ENCODE measurements around the gene ANKRD35. TPM values are rescaled to one million over a fixed set of nuclear protein-coding genes. Genes with fewer than 3 reads are reported as not detected.

The ANKRD35 gene
- total and polyA plus RNA-seq, 10 of the 15 experiments (the other 5 are each of a cell fraction or from before 2014, with no cell fraction given): 0.01 to 0.08 TPM; not detected in 8

- TF ChIP-seq, protein P1, sequence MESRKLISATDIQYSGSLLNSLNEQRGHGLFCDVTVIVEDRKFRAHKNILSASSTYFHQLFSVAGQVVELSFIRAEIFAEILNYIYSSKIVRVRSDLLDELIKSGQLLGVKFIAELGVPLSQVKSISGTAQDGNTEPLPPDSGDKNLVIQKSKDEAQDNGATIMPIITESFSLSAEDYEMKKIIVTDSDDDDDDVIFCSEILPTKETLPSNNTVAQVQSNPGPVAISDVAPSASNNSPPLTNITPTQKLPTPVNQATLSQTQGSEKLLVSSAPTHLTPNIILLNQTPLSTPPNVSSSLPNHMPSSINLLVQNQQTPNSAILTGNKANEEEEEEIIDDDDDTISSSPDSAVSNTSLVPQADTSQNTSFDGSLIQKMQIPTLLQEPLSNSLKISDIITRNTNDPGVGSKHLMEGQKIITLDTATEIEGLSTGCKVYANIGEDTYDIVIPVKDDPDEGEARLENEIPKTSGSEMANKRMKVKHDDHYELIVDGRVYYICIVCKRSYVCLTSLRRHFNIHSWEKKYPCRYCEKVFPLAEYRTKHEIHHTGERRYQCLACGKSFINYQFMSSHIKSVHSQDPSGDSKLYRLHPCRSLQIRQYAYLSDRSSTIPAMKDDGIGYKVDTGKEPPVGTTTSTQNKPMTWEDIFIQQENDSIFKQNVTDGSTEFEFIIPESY (IDR thresholded peaks at IDR 0.05): no peak
- TF ChIP-seq BMI1 (IDR thresholded peaks at IDR 0.05; ENCODE audit: borderline replicate concordance) (no peak), DPF2 (IDR thresholded peaks at IDR 0.05) (peak; percentile 33; the same call in 1 of the 2 replicates), ZNF217 (IDR thresholded peaks at IDR 0.05) (no peak), STAT1 (conservative IDR thresholded peaks at IDR 0.05) (no peak), NR2C1 (IDR thresholded peaks at IDR 0.05) (peak; percentile 31; the same call in 1 of the 2 replicates), KAT2A (conservative IDR thresholded peaks at IDR 0.05; ENCODE audit: control insufficient read depth, low read depth, low read length) (no peak), HDAC2 (IDR thresholded peaks at IDR 0.05) (no peak), ZBTB40 (IDR thresholded peaks at IDR 0.05; ENCODE audit: borderline replicate concordance) (no peak; the same call in 1 of the 2 replicates), NFXL1 (IDR thresholded peaks at IDR 0.05; ENCODE audit: borderline replicate concordance) (no peak), ZNF274 (IDR thresholded peaks at IDR 0.05; ENCODE audit: insufficient read depth, insufficient read length) (no peak), KLF5 (IDR thresholded peaks at IDR 0.05; ENCODE audit: partially characterized antibody) (no peak), EZH2 (IDR thresholded peaks at IDR 0.05; ENCODE audit: borderline replicate concordance, control insufficient read depth, low read depth, low read length) (no peak), FOXK2 (IDR thresholded peaks at IDR 0.05) (no peak), SREBF2 (IDR thresholded peaks at IDR 0.05; ENCODE audit: low read length) (no peak), HDAC6 (IDR thresholded peaks at IDR 0.05; ENCODE audit: unreplicated experiment) (no peak), ZNF207 (IDR thresholded peaks at IDR 0.05; ENCODE audit: borderline replicate concordance) (no peak)
- TF ChIP-seq, protein P2, sequence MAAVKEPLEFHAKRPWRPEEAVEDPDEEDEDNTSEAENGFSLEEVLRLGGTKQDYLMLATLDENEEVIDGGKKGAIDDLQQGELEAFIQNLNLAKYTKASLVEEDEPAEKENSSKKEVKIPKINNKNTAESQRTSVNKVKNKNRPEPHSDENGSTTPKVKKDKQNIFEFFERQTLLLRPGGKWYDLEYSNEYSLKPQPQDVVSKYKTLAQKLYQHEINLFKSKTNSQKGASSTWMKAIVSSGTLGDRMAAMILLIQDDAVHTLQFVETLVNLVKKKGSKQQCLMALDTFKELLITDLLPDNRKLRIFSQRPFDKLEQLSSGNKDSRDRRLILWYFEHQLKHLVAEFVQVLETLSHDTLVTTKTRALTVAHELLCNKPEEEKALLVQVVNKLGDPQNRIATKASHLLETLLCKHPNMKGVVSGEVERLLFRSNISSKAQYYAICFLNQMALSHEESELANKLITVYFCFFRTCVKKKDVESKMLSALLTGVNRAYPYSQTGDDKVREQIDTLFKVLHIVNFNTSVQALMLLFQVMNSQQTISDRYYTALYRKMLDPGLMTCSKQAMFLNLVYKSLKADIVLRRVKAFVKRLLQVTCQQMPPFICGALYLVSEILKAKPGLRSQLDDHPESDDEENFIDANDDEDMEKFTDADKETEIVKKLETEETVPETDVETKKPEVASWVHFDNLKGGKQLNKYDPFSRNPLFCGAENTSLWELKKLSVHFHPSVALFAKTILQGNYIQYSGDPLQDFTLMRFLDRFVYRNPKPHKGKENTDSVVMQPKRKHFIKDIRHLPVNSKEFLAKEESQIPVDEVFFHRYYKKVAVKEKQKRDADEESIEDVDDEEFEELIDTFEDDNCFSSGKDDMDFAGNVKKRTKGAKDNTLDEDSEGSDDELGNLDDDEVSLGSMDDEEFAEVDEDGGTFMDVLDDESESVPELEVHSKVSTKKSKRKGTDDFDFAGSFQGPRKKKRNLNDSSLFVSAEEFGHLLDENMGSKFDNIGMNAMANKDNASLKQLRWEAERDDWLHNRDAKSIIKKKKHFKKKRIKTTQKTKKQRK (IDR thresholded peaks at IDR 0.05; ENCODE audit: low read depth, low read length): no peak
- TF ChIP-seq, protein P3, sequence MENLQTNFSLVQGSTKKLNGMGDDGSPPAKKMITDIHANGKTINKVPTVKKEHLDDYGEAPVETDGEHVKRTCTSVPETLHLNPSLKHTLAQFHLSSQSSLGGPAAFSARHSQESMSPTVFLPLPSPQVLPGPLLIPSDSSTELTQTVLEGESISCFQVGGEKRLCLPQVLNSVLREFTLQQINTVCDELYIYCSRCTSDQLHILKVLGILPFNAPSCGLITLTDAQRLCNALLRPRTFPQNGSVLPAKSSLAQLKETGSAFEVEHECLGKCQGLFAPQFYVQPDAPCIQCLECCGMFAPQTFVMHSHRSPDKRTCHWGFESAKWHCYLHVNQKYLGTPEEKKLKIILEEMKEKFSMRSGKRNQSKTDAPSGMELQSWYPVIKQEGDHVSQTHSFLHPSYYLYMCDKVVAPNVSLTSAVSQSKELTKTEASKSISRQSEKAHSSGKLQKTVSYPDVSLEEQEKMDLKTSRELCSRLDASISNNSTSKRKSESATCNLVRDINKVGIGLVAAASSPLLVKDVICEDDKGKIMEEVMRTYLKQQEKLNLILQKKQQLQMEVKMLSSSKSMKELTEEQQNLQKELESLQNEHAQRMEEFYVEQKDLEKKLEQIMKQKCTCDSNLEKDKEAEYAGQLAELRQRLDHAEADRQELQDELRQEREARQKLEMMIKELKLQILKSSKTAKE (IDR thresholded peaks at IDR 0.05; ENCODE audit: low read depth, poor library complexity, severe bottlenecking): no peak
Observed at GRCh38 chr1:145918144-145918991, 32.7 kb upstream of the ANKRD35 start, which contains the start of gene PEX11B (continued).

Measured in GM12878 (cell line).